K562 (cell line): ENCODE data around the gene DHX40. TPM values are rescaled to one million over a fixed set of nuclear protein-coding genes. Genes with fewer than 3 reads are reported as not detected.
A peak's percentile ranks its signal among the peaks of the same experiment; 100 is the strongest.

Experiments
- CBFA2T3 ChIP-seq: fragments of 450-650 bp; IDR thresholded peaks from 2 replicates; pipeline ENCODE4 v1.6.1; 2017
- ERF ChIP-seq: fragments of 450-650 bp; formaldehyde crosslinking; IDR thresholded peaks from 2 replicates; pipeline ENCODE4 v1.4.0; 2020; ENCODE audit warnings: mild to moderate bottlenecking, mixed read lengths
- GTF2A2 ChIP-seq: IDR thresholded peaks from 2 replicates; pipeline ENCODE4 v1.6.1; 2016; ENCODE audit warnings: mild to moderate bottlenecking, missing genetic modification characterization, missing compliant biosample characterization
- HNRNPUL1 ChIP-seq: fragments of 200-400 bp; formaldehyde crosslinking; IDR thresholded peaks from 2 replicates; pipeline ENCODE4 v1.6.1; 2017; ENCODE audit warnings: low read length
- KDM2B ChIP-seq: fragments of 250-450 bp; sonication (Bioruptor Pico); IDR thresholded peaks from 2 replicates; pipeline ENCODE4 v1.8.0; 2021; ENCODE audit warnings: mild to moderate bottlenecking, moderate library complexity
- NR4A1 ChIP-seq, 2 experiments: fragments of 250-450 bp in 1 of 2; fragments of 450-650 bp in 1 of 2; sonication (Bioruptor Pico) in 1 of 2; IDR thresholded peaks; 2 replicates each; pipeline versions ENCODE4 v1.4.0 to v1.6.1; 2016 to 2020; ENCODE audit warnings: mild to moderate bottlenecking in 2 of 2, missing compliant biosample characterization in 1 of 2, missing genetic modification characterization in 1 of 2, moderate library complexity in 1 of 2
- ZNF766 ChIP-seq: fragments of 200-800 bp; sonication (Bioruptor generic); conservative IDR thresholded peaks from 2 replicates; pipeline ENCODE4 v1.6.1; 2016; ENCODE audit warnings: missing genetic modification characterization, missing compliant biosample characterization
- polyA plus RNA-seq, 8 experiments: library from polyadenylated mRNA; depleted of rRNA in 4 of 8; stranded (reverse) in 5 of 8; unstranded in 3 of 8; fragments of >200 nt; fragmentation: Nextera tagmentation in 2 of 8; fragmentation: Illumina TruSeq in 1 of 8; extraction: Ambion mirVana in 2 of 8; extraction: Trizol in 1 of 8; gene quantifications; 2 replicates each; pipeline versions ENCODE4 v1.2.1 to v1.2.3, GENCODE V29; 2011 to 2014; ENCODE audit warnings: inconsistent platforms in 1 of 8, missing spikeins in 1 of 8
- total RNA-seq, 7 experiments: library from RNA; depleted of rRNA in 6 of 7; stranded (reverse); fragments of >200 nt in 6 of 7; fragmentation: Illumina TruSeq in 2 of 7; extraction: Trizol in 2 of 7; gene quantifications; 2 replicates each; pipeline versions ENCODE4 v1.2.1 to v1.2.3, GENCODE V29; 2011 to 2021; ENCODE audit warnings: low replicate concordance in 1 of 7
- TF ChIP-seq, protein P1 (sequence below): fragments of 200-600 bp; sonication (generic); IDR thresholded peaks from one replicate; pipeline ENCODE4 v1.6.1; 2012; ENCODE audit warnings: mild to moderate bottlenecking, low read depth, low read length, inconsistent platforms
- TF ChIP-seq, protein P2 (sequence below): fragments of 450-650 bp; IDR thresholded peaks from 2 replicates; pipeline ENCODE4 v1.6.1; 2017; ENCODE audit warnings: antibody characterized with exemption, mild to moderate bottlenecking

The DHX40 gene
- total and polyA plus RNA-seq, 9 of the 15 experiments (the other 6 are each of a cell fraction or from before 2014, with no cell fraction given): 7.2 to 38.6 (median 18.7) TPM

DNA sequence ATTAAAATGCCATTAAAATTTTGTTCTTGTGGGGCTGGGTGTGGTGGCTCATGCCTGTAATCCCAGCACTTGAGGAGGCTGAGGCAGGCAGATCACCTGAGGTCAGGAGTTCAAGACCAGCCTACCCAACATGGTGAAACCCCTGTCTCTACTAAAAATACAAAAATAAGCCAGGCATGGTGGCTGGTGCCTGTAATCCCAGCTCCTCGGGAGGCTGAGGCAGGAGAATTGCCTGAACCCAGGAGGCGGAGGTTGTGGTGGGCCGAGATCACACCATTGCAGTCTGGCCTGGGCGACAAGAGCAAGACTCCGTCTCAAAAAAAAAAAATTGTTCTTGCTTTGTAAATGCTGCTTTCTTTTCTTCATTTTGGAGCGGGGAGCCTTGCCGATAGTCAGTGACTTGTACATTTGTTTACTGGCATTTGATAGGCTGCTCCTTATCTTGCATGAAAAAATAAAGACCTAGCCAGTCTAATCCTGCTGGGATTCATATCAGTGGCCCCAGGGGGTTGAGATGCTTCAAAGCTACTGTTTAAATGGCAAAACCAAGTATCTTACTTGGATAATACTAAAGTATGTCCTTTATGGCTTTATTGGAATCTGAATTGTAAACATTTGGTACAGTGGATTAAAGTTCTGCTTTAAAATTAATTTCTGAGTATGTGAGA, 51.0 kb downstream of the DHX40 start (continued):
- TF ChIP-seq, protein P1, sequence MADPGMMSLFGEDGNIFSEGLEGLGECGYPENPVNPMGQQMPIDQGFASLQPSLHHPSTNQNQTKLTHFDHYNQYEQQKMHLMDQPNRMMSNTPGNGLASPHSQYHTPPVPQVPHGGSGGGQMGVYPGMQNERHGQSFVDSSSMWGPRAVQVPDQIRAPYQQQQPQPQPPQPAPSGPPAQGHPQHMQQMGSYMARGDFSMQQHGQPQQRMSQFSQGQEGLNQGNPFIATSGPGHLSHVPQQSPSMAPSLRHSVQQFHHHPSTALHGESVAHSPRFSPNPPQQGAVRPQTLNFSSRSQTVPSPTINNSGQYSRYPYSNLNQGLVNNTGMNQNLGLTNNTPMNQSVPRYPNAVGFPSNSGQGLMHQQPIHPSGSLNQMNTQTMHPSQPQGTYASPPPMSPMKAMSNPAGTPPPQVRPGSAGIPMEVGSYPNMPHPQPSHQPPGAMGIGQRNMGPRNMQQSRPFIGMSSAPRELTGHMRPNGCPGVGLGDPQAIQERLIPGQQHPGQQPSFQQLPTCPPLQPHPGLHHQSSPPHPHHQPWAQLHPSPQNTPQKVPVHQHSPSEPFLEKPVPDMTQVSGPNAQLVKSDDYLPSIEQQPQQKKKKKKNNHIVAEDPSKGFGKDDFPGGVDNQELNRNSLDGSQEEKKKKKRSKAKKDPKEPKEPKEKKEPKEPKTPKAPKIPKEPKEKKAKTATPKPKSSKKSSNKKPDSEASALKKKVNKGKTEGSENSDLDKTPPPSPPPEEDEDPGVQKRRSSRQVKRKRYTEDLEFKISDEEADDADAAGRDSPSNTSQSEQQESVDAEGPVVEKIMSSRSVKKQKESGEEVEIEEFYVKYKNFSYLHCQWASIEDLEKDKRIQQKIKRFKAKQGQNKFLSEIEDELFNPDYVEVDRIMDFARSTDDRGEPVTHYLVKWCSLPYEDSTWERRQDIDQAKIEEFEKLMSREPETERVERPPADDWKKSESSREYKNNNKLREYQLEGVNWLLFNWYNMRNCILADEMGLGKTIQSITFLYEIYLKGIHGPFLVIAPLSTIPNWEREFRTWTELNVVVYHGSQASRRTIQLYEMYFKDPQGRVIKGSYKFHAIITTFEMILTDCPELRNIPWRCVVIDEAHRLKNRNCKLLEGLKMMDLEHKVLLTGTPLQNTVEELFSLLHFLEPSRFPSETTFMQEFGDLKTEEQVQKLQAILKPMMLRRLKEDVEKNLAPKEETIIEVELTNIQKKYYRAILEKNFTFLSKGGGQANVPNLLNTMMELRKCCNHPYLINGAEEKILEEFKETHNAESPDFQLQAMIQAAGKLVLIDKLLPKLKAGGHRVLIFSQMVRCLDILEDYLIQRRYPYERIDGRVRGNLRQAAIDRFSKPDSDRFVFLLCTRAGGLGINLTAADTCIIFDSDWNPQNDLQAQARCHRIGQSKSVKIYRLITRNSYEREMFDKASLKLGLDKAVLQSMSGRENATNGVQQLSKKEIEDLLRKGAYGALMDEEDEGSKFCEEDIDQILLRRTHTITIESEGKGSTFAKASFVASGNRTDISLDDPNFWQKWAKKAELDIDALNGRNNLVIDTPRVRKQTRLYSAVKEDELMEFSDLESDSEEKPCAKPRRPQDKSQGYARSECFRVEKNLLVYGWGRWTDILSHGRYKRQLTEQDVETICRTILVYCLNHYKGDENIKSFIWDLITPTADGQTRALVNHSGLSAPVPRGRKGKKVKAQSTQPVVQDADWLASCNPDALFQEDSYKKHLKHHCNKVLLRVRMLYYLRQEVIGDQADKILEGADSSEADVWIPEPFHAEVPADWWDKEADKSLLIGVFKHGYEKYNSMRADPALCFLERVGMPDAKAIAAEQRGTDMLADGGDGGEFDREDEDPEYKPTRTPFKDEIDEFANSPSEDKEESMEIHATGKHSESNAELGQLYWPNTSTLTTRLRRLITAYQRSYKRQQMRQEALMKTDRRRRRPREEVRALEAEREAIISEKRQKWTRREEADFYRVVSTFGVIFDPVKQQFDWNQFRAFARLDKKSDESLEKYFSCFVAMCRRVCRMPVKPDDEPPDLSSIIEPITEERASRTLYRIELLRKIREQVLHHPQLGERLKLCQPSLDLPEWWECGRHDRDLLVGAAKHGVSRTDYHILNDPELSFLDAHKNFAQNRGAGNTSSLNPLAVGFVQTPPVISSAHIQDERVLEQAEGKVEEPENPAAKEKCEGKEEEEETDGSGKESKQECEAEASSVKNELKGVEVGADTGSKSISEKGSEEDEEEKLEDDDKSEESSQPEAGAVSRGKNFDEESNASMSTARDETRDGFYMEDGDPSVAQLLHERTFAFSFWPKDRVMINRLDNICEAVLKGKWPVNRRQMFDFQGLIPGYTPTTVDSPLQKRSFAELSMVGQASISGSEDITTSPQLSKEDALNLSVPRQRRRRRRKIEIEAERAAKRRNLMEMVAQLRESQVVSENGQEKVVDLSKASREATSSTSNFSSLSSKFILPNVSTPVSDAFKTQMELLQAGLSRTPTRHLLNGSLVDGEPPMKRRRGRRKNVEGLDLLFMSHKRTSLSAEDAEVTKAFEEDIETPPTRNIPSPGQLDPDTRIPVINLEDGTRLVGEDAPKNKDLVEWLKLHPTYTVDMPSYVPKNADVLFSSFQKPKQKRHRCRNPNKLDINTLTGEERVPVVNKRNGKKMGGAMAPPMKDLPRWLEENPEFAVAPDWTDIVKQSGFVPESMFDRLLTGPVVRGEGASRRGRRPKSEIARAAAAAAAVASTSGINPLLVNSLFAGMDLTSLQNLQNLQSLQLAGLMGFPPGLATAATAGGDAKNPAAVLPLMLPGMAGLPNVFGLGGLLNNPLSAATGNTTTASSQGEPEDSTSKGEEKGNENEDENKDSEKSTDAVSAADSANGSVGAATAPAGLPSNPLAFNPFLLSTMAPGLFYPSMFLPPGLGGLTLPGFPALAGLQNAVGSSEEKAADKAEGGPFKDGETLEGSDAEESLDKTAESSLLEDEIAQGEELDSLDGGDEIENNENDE: no peak
- TF ChIP-seq CBFA2T3 (peak; percentile 47; the same call in 1 of the 2 replicates), ZNF766 (peak; percentile 61), HNRNPUL1 (no peak), NR4A1 (CRISPR knock-in tag; IDR thresholded peaks at IDR 0.05) (no peak), NR4A1 (tag; IDR thresholded peaks at IDR 0.05) (peak; percentile 90), KDM2B (no peak), ERF (0 out of 2 replicates have a peak, but pooled peaks have one; percentile 63), GTF2A2 (tag) (no peak)
- TF ChIP-seq, protein P2, sequence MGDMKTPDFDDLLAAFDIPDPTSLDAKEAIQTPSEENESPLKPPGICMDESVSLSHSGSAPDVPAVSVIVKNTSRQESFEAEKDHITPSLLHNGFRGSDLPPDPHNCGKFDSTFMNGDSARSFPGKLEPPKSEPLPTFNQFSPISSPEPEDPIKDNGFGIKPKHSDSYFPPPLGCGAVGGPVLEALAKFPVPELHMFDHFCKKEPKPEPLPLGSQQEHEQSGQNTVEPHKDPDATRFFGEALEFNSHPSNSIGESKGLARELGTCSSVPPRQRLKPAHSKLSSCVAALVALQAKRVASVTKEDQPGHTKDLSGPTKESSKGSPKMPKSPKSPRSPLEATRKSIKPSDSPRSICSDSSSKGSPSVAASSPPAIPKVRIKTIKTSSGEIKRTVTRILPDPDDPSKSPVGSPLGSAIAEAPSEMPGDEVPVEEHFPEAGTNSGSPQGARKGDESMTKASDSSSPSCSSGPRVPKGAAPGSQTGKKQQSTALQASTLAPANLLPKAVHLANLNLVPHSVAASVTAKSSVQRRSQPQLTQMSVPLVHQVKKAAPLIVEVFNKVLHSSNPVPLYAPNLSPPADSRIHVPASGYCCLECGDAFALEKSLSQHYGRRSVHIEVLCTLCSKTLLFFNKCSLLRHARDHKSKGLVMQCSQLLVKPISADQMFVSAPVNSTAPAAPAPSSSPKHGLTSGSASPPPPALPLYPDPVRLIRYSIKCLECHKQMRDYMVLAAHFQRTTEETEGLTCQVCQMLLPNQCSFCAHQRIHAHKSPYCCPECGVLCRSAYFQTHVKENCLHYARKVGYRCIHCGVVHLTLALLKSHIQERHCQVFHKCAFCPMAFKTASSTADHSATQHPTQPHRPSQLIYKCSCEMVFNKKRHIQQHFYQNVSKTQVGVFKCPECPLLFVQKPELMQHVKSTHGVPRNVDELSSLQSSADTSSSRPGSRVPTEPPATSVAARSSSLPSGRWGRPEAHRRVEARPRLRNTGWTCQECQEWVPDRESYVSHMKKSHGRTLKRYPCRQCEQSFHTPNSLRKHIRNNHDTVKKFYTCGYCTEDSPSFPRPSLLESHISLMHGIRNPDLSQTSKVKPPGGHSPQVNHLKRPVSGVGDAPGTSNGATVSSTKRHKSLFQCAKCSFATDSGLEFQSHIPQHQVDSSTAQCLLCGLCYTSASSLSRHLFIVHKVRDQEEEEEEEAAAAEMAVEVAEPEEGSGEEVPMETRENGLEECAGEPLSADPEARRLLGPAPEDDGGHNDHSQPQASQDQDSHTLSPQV: peak; percentile 83
